ENCODE data around the gene DNAJC8. TPM values are rescaled to one million over a fixed set of nuclear protein-coding genes. Genes with fewer than 3 reads are reported as not detected.

DNAJC8 gene
- total and polyA plus RNA-seq, 10 of the 15 experiments (the other 5 are each of a cell fraction or from before 2014, with no cell fraction given): 91.2 to 296 (median 152) TPM

DNA sequence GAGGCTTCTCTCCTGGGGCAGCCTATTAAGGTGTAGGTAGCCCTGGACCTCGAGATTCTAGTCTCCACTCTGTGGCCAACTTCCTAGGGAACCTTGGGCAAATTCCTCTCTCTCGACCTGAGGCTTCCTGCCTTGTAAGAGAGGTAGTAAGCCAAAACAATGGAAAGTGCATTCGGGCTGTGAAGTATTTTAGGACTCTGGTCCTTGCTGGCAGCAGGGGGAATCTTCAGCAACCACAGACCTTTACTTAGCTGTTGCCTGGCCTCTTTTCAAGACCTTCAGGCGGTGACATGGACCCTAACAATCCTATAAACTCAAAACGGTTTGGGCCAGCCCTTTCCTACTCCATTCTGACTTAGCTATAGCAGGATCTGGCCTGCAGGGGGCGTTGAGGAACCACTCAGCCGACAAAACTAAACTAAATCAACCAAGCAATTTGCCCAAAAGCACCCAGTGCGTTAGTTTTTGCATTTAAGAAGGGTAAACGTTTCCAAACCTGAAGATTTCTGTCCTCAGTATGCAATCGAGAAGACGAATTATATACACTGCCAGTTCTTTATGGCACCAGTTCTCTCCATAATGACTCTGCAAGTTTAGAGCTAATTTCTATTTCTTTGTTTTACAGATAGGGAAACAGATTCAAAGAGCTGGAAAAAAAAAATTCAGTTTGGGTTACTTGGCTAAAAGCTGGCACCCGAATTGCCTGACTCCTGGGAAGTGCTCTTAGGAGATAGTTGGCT lies 15.6 kb upstream of the DNAJC8 start:
- ATAC-seq (peak; percentile 53), DNase-seq (ENCODE audit: low read depth, low spot score) (no peak), FAIRE-seq (peak; percentile 31)
- Histone ChIP-seq H3K4me3 (peak overlapping the region; percentile 3; the same call in 1 of the 2 replicates), H3K27ac (ENCODE audit: control insufficient read depth, insufficient read depth) (peak overlapping the region; percentile 87), H3K4me1 (ENCODE audit: control insufficient read depth, insufficient read depth, low read length) (peaks cover 39% of the 10 kb centered on the region), H4K20me1 (ENCODE audit: control insufficient read depth, insufficient read depth) (no peaks in the 10 kb centered on the region), H3K4me2 (ENCODE audit: control insufficient read depth, insufficient read depth) (peak overlapping the region; percentile 90), H3K79me2 (ENCODE audit: control insufficient read depth, insufficient read depth, low read length) (peaks cover 6% of the 10 kb centered on the region), H2AFZ (ENCODE audit: control insufficient read depth, low read depth, low read length) (peak overlapping the region; percentile 87), H3K9me3 (replicated peaks; ENCODE audit: control insufficient read depth, insufficient read depth, low read length) (no peaks in the 10 kb centered on the region), H3K36me3 (ENCODE audit: control insufficient read depth in 2 of 2, insufficient read depth in 2 of 2, low read length in 1 of 2) (no peaks in the 10 kb centered on the region), H3K9ac (ENCODE audit: control insufficient read depth, insufficient read depth, low read length) (peak overlapping the region; percentile 52; the same call in 1 of the 2 replicates), H3K27me3 (replicated peaks in 1 of 2; ENCODE audit: control insufficient read depth in 2 of 2, insufficient read depth in 2 of 2, low read length in 1 of 2) (no peaks in the 10 kb centered on the region)
- ChIA-PET POLR2A (interaction anchor here (0.5 to 7.6 kb wide), 14 partner anchors 11 to 367 kb away, joined by 3 to 125 read pairs (median 3); partner anchors contain the start of genes ATP5IF1, MED18, PHACTR4 and SESN2), CTCF (interaction anchor here (0.6 to 4.5 kb wide), 74 partner anchors 9 to 954 kb away, joined by 3 to 138 read pairs (median 5); partner anchors contain the start of genes ATP5IF1, MED18, PHACTR4 and RNU11), RAD21 (ENCODE audit: unreplicated experiment) (interaction anchor here (0.6 to 4.9 kb wide), 42 partner anchors 11 to 629 kb away, joined by 3 to 54 read pairs (median 5); partner anchors contain the start of genes ATP5IF1, MED18, PHACTR4 and RCC1), SMC1A (ENCODE audit: uncharacterized antibody, unreplicated experiment) (interaction anchor here (0.7 to 9.7 kb wide), 48 partner anchors 9 to 628 kb away, joined by 3 to 84 read pairs (median 5); partner anchors contain the start of genes ATP5IF1, DNAJC8, GMEB1 and MED18)
- 2% methylated on average over 12 of the region's 12 CpGs for WGBS (ENCODE audit: insufficient coverage, insufficient replicate concordance, low lambda C conversion rate, missing lambda C conversion rate)
- in situ Hi-C loops (cut with MboI) (loop anchor here (5.0 kb wide), 1 partner anchor 354 kb away; no protein-coding TSS in a partner anchor), intact Hi-C loops (cut with micrococcal nuclease; ENCODE audit: unreplicated experiment) (loop anchor here (1.0 to 10.0 kb wide), 8 partner anchors 49 to 474 kb away; partner anchors contain the start of genes MED18, STX12 and THEMIS2)
- no TSS peak for BruUV-seq (replicated peaks)
- TF ChIP-seq, protein P1, sequence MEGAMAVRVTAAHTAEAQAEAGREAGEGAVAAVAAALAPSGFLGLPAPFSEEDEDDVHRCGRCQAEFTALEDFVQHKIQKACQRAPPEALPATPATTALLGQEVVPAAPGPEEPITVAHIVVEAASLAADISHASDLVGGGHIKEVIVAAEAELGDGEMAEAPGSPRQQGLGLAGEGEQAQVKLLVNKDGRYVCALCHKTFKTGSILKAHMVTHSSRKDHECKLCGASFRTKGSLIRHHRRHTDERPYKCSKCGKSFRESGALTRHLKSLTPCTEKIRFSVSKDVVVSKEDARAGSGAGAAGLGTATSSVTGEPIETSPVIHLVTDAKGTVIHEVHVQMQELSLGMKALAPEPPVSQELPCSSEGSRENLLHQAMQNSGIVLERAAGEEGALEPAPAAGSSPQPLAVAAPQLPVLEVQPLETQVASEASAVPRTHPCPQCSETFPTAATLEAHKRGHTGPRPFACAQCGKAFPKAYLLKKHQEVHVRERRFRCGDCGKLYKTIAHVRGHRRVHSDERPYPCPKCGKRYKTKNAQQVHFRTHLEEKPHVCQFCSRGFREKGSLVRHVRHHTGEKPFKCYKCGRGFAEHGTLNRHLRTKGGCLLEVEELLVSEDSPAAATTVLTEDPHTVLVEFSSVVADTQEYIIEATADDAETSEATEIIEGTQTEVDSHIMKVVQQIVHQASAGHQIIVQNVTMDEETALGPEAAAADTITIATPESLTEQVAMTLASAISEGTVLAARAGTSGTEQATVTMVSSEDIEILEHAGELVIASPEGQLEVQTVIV (IDR thresholded peaks at IDR 0.05; ENCODE audit: borderline replicate concordance, partially characterized antibody): no peak
- TF ChIP-seq IKZF1 (conservative IDR thresholded peaks at IDR 0.05) (no peak), SMAD5 (IDR thresholded peaks at IDR 0.05; ENCODE audit: low read depth) (no peak), NRF1 (conservative IDR thresholded peaks at IDR 0.05; ENCODE audit: low read depth, low read length) (no peak), FOXK2 (IDR thresholded peaks at IDR 0.05) (no peak), TCF12 (IDR thresholded peaks at IDR 0.05; ENCODE audit: low read depth, low read length) (no peak), RFX5 (IDR thresholded peaks at IDR 0.05; ENCODE audit: low read depth, low read length) (no peak), BACH1 (IDR thresholded peaks at IDR 0.05; ENCODE audit: borderline replicate concordance) (no peak), FOS (IDR thresholded peaks at IDR 0.05; ENCODE audit: borderline replicate concordance, extremely low read depth, insufficient read length) (no peak), ZBED1 (IDR thresholded peaks at IDR 0.05; ENCODE audit: borderline replicate concordance) (no peak), EED (IDR thresholded peaks at IDR 0.05; ENCODE audit: low read depth) (no peak), SP1 (IDR thresholded peaks at IDR 0.05; ENCODE audit: low read depth, low read length) (no peak), RUNX3 (IDR thresholded peaks at IDR 0.05; ENCODE audit: low read length) (peak; percentile 25; the same call in 1 of the 2 replicates), BHLHE40 (IDR thresholded peaks at IDR 0.05; ENCODE audit: borderline replicate concordance in 1 of 2, low read depth in 2 of 2, low read length in 1 of 2) (no peak), TAF1 (IDR thresholded peaks at IDR 0.05; ENCODE audit: borderline replicate concordance, low read depth, low read length) (peak; percentile 60; the same call in 1 of the 2 replicates), STAT1 (conservative IDR thresholded peaks at IDR 0.05) (no peak)
- TF ChIP-seq, protein P2, sequence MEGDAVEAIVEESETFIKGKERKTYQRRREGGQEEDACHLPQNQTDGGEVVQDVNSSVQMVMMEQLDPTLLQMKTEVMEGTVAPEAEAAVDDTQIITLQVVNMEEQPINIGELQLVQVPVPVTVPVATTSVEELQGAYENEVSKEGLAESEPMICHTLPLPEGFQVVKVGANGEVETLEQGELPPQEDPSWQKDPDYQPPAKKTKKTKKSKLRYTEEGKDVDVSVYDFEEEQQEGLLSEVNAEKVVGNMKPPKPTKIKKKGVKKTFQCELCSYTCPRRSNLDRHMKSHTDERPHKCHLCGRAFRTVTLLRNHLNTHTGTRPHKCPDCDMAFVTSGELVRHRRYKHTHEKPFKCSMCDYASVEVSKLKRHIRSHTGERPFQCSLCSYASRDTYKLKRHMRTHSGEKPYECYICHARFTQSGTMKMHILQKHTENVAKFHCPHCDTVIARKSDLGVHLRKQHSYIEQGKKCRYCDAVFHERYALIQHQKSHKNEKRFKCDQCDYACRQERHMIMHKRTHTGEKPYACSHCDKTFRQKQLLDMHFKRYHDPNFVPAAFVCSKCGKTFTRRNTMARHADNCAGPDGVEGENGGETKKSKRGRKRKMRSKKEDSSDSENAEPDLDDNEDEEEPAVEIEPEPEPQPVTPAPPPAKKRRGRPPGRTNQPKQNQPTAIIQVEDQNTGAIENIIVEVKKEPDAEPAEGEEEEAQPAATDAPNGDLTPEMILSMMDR (IDR thresholded peaks at IDR 0.05 in 2 of 3, conservative IDR thresholded peaks at IDR 0.05 in 1 of 3; ENCODE audit: control insufficient read depth in 2 of 3, extremely low read depth in 1 of 3, insufficient read depth in 1 of 3, low read depth in 3 of 3, low read length in 3 of 3): peak; percentile 86 to 98 (median 91)
- TF ChIP-seq, protein P3, sequence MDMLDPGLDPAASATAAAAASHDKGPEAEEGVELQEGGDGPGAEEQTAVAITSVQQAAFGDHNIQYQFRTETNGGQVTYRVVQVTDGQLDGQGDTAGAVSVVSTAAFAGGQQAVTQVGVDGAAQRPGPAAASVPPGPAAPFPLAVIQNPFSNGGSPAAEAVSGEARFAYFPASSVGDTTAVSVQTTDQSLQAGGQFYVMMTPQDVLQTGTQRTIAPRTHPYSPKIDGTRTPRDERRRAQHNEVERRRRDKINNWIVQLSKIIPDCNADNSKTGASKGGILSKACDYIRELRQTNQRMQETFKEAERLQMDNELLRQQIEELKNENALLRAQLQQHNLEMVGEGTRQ (IDR thresholded peaks at IDR 0.05; ENCODE audit: borderline replicate concordance, low read depth, low read length): no peak

Measured in GM12878 (cell line).